HG03108 (cell line): ENCODE results near the gene GTF2IRD1.

Experiments
- ATAC-seq: cut with Tn5 transposase; IDR thresholded peaks from one replicate; pipeline ENCODE4 v1.9.1; 2021; ENCODE audit warnings: moderate library complexity; ENCODE audit not compliant: unreplicated experiment

The GTF2IRD1 gene

GRCh38 chr7:74584160-74584954 lies 130.7 kb downstream of the GTF2IRD1 start:
- no peak for ATAC-seq

- ATAC-seq = no peak
Measured at GRCh38 chr7:74585844-74586243, 132.1 kb downstream of the GTF2IRD1 start.

GRCh38 chr7:74586258-74587175 lies 132.8 kb downstream of the GTF2IRD1 start:
- no peak for ATAC-seq

- ATAC-seq = peak; percentile 81
Measured at GRCh38 chr7:74587435-74588126, 133.9 kb downstream of the GTF2IRD1 start.

GRCh38 chr7:74590813-74591212 lies 137.1 kb downstream of the GTF2IRD1 start:
- no peak for ATAC-seq

GRCh38 chr7:74598558-74598957 lies 144.9 kb downstream of the GTF2IRD1 start:
- no peak for ATAC-seq

GRCh38 chr7:74599244-74599643 lies 145.5 kb downstream of the GTF2IRD1 start:
- ATAC-seq = no peak

GRCh38 chr7:74604326-74605020 lies 150.8 kb downstream of the GTF2IRD1 start:
- no peak for ATAC-seq

GRCh38 chr7:74606101-74606908 lies 152.6 kb downstream of the GTF2IRD1 start:
- no peak for ATAC-seq

- ATAC-seq = no peak
Measured at GRCh38 chr7:74606909-74607510, 153.3 kb downstream of the GTF2IRD1 start.

- ATAC-seq = no peak
Measured at GRCh38 chr7:74612015-74612829, 158.5 kb downstream of the GTF2IRD1 start.

- no peak for ATAC-seq
Measured at GRCh38 chr7:74615933-74616780, 162.5 kb downstream of the GTF2IRD1 start.

- ATAC-seq = no peak
Measured at GRCh38 chr7:74617180-74617744, 163.6 kb downstream of the GTF2IRD1 start.

GRCh38 chr7:74619235-74619860 lies 165.6 kb downstream of the GTF2IRD1 start:
- no peak for ATAC-seq

- ATAC-seq = no peak
Measured at GRCh38 chr7:74622228-74622749, 168.6 kb downstream of the GTF2IRD1 start.

- ATAC-seq = no peak
Measured at GRCh38 chr7:74623135-74623534, 169.4 kb downstream of the GTF2IRD1 start.

GRCh38 chr7:74625446-74625845 lies 171.7 kb downstream of the GTF2IRD1 start:
- no peak for ATAC-seq
